Osteocyte (in vitro differentiated cells): ENCODE results near the gene MNAT1. TPM values are rescaled to one million over a fixed set of nuclear protein-coding genes. Genes with fewer than 3 reads are reported as not detected.
A peak's percentile ranks its signal among the peaks of the same experiment; 100 is the strongest.

Experiments
- DNase-seq: peaks from one replicate; pipeline ENCODE4 v3.0.0; 2021; ENCODE audit warnings: mixed read lengths; ENCODE audit not compliant: unreplicated experiment; ENCODE audit errors: extremely low spot score
- H3K27ac Mint-ChIP-seq: one replicate; pipeline ENCODE4 v1.8.0; 2021; ENCODE audit warnings: mild to moderate bottlenecking, mixed read lengths; ENCODE audit not compliant: unreplicated experiment
- H3K27me3 Mint-ChIP-seq: one replicate; pipeline ENCODE4 v1.8.0; 2021; ENCODE audit warnings: mixed read lengths; ENCODE audit not compliant: unreplicated experiment
- H3K36me3 Mint-ChIP-seq: one replicate; pipeline ENCODE4 v1.8.0; 2021; ENCODE audit warnings: mixed read lengths; ENCODE audit not compliant: unreplicated experiment
- H3K4me1 Mint-ChIP-seq: one replicate; pipeline ENCODE4 v1.8.0; 2021; ENCODE audit warnings: mixed read lengths; ENCODE audit not compliant: unreplicated experiment
- H3K4me3 Mint-ChIP-seq: one replicate; pipeline ENCODE4 v1.8.0; 2021; ENCODE audit warnings: mild to moderate bottlenecking, moderate library complexity, mixed read lengths; ENCODE audit not compliant: unreplicated experiment
- H3K9me3 Mint-ChIP-seq: one replicate; pipeline ENCODE4 v1.8.0; 2021; ENCODE audit warnings: mixed read lengths; ENCODE audit not compliant: unreplicated experiment
- CTCF ChIP-seq: fragments of 200-600 bp; sonication (generic); IDR thresholded peaks from 2 replicates; pipeline ENCODE4 v1.5.0; 2021; ENCODE audit warnings: antibody characterized with exemption, mild to moderate bottlenecking, moderate library complexity
- total RNA-seq: library from RNA; stranded (reverse); gene quantifications from 2 replicates; pipeline ENCODE4 v1.2.1, GENCODE V29; 2021

MNAT1 gene
- total RNA-seq, 1 donor from 2014 or later = 59.9 TPM

GRCh38 chr14:60757567-60758002 lies 23.0 kb downstream of the MNAT1 start:
- Mint-ChIP-seq H3K27me3 (no peaks in the 10 kb centered on the region), H3K27ac (peak overlapping the region; percentile 85), H3K4me1 (peaks cover 63% of the 10 kb centered on the region), H3K9me3 (no peaks in the 10 kb centered on the region), H3K36me3 (no peaks in the 10 kb centered on the region), H3K4me3 (no peak overlapping the region)
- DNase-seq = no peak
- TF ChIP-seq CTCF = no peak

- Mint-ChIP-seq H3K9me3 (no peaks in the 10 kb centered on the region), H3K4me3 (no peak overlapping the region), H3K27ac (peak overlapping the region; percentile 79), H3K27me3 (no peaks in the 10 kb centered on the region), H3K36me3 (no peaks in the 10 kb centered on the region), H3K4me1 (peaks cover 61% of the 10 kb centered on the region)
- no peak for TF ChIP-seq CTCF
- DNase-seq = no peak
These were observed 24.3 kb downstream of the MNAT1 start for GRCh38 chr14:60758885-60759284.

DNA sequence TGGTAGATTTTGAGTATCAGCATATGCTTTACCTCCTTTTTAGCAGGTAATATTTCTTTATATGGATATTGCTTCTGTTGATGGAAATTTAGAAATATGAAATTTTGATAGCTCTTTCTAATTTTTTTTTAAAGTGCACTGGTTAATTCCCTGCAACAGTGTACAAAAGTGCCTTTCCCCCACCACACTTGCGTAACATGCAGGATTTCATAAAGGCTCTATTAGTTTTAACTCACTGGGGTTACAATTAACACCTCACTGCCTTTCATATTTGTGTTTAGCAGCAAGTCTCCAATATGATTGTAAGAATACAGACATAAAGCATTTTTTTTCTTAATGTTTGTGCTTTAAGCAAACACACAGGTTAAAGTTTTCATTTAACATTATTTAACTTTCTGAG lies 25.6 kb downstream of the MNAT1 start:
- Mint-ChIP-seq H3K4me1 (peaks cover 62% of the 10 kb centered on the region), H3K27ac (no peak overlapping the region), H3K9me3 (no peaks in the 10 kb centered on the region), H3K4me3 (no peak overlapping the region), H3K36me3 (no peaks in the 10 kb centered on the region), H3K27me3 (no peaks in the 10 kb centered on the region)
- no peak for TF ChIP-seq CTCF
- no peak for DNase-seq

DNA sequence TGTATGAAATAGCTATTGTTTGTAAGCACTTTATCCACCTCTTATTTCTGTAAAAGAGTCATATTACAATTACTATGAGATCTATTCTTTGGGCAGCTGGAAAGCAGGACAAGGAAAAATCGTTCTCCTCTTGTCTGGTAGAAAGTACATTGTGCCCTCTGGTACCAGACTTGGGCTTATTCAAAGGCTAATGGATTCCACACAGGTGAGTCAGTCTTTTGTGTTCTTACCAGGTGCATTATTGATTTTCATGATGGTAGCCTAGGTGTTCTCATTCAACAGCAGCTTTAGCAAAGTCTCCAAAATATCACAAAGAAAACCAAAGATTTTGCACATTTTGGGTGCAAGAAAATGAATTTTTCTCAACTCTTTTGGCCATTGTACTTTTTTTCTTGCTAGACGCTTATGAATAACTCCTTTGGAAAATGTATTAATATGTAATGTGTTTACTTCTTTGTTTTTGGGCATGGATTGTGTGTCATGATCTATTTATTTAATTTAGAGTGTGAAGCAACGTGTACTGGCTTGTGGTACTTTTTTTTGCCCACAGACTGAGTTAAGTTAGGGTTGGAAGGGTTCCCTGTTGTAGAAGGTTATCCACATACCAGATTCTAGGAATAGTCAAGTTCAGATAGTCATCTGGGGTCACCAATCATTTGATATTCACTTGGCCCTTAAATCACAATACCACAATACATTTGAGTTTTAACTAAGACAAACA lies 26.2 kb downstream of the MNAT1 start:
- TF ChIP-seq CTCF = no peak
- no peaks in the 10 kb centered on the region for H3K36me3 Mint-ChIP-seq
- H3K27me3 Mint-ChIP-seq = no peaks in the 10 kb centered on the region
- no peak for DNase-seq
- H3K4me1 Mint-ChIP-seq = peaks cover 61% of the 10 kb centered on the region
- no peaks in the 10 kb centered on the region for H3K9me3 Mint-ChIP-seq
- H3K27ac Mint-ChIP-seq = no peak overlapping the region
- no peak overlapping the region for H3K4me3 Mint-ChIP-seq

GRCh38 chr14:60768602-60769001 lies 34.0 kb downstream of the MNAT1 start:
- peaks cover 7% of the 10 kb centered on the region for H3K4me1 Mint-ChIP-seq
- TF ChIP-seq CTCF = no peak
- H3K27me3 Mint-ChIP-seq = no peaks in the 10 kb centered on the region
- no peaks in the 10 kb centered on the region for H3K9me3 Mint-ChIP-seq
- H3K4me3 Mint-ChIP-seq = no peak overlapping the region
- no peak overlapping the region for H3K27ac Mint-ChIP-seq
- no peak for DNase-seq
- H3K36me3 Mint-ChIP-seq = no peaks in the 10 kb centered on the region
